ENCODE results near the gene MAX. TPM values are rescaled to one million over a fixed set of nuclear protein-coding genes. Genes with fewer than 3 reads are reported as not detected.
A peak's percentile ranks its signal among the peaks of the same experiment; 100 is the strongest.

Gene MAX, protein sequence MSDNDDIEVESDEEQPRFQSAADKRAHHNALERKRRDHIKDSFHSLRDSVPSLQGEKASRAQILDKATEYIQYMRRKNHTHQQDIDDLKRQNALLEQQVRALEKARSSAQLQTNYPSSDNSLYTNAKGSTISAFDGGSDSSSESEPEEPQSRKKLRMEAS
- polyA plus RNA-seq (2013, experiment 1 of 2): 85.2 TPM
- polyA plus RNA-seq (2013, experiment 2 of 2): 85.6 TPM

DNA sequence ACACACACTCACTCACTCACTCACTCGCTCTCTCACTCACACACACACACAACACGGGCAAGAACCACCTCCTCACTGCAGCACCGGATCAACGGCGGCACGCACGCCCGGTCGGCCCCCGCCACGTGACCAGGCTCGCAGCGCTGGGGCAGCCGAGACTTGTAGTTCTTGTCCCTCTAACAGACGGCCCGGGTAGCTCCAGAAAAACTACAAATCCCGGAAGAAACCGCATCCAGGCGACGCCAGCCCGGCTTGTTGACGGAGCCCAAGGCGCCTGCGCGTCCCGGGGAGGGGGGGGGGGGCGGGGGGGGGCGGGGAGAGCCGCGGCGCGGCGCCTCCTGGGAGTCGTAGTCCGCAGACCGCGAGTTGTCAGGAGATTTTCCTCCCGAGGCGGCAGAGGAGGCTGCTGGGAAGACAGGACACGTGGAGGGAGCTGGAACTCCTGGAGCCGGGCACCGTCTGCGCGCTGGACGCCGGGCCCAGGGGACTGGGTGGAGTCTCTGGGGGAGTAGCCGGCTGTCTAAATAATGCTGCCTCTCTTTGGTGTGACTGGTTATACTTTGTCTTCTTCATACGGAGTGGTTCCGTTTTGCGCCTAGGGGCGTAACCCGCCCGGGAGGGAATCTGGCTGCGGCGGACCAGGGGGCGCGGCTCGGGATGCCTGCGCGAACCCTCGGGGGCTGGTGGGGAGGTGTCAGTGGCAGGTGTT, at the start of gene MAX:
MAX (minus strand) TSS at position 77 of the 709 bp plus-strand sequence. CDS start 178 bp downstream, outside the sequence.
- no peaks in the 10 kb centered on the region for H3K9me3 ChIP-seq (ENCODE audit: control insufficient read depth, low read length)
- peak within 1 kb of the TSS; percentile 33 for H2AFZ ChIP-seq (ENCODE audit: low read depth, low read length)
- peak within 1 kb of the TSS; percentile 40 for H4K8ac ChIP-seq (ENCODE audit: low read length)
- peak within 1 kb of the TSS in 1 of 2 experiments; percentile 89 for H3K23ac ChIP-seq (ENCODE audit: low read length in 2 of 2)
- peak within 1 kb of the TSS; percentile 64 for H2BK120ac ChIP-seq (ENCODE audit: low read depth, low read length)
- peak; percentile 99 for DNase-seq
- peak within 1 kb of the TSS; percentile 14 for H2BK5ac ChIP-seq (ENCODE audit: low read depth, low read length, poor library complexity, severe bottlenecking)
- H3K36me3 ChIP-seq (ENCODE audit: control insufficient read depth in 1 of 2, insufficient read depth in 2 of 2, low read depth in 1 of 2, low read length in 2 of 2): peaks cover 0 to 14% of the 10 kb centered on the region in 2 experiments
- H3K9ac ChIP-seq (ENCODE audit: low read length): peak within 1 kb of the TSS; percentile 93
- H4K91ac ChIP-seq (ENCODE audit: low read length): no peak within 1 kb of the TSS
- H2BK15ac ChIP-seq (ENCODE audit: low read depth, poor library complexity, severe bottlenecking): peak within 1 kb of the TSS; percentile 44
- H3K4me3 ChIP-seq (ENCODE audit: insufficient read depth in 1 of 2, low read depth in 1 of 2, low read length in 2 of 2): peak within 1 kb of the TSS; percentile 87 to 90
- peak within 1 kb of the TSS in 1 of 2 experiments; percentile 82 for H3K4ac ChIP-seq (ENCODE audit: low read depth in 1 of 2, low read length in 2 of 2)
- peak within 1 kb of the TSS in 1 of 2 experiments; percentile 53 for H3K14ac ChIP-seq (ENCODE audit: low read length in 2 of 2)
- peaks cover 2% of the 10 kb centered on the region for H3K4me1 ChIP-seq (ENCODE audit: control insufficient read depth, insufficient read depth, low read depth, low read length)
- no peak within 1 kb of the TSS for H2AK5ac ChIP-seq (ENCODE audit: low read length, severe bottlenecking)
- peak within 1 kb of the TSS; percentile 90 for H3K4me2 ChIP-seq (ENCODE audit: low read length, poor library complexity, severe bottlenecking)
- H3K27ac ChIP-seq (ENCODE audit: low read length, poor library complexity, severe bottlenecking): peak within 1 kb of the TSS; percentile 64
- H3K27me3 ChIP-seq (ENCODE audit: control insufficient read depth in 1 of 2, insufficient read depth in 1 of 2, low read length in 2 of 2): no peaks in the 10 kb centered on the region
- no peak within 1 kb of the TSS for H2BK12ac ChIP-seq (ENCODE audit: low read length in 2 of 2)
- H3K79me1 ChIP-seq (replicated peaks; ENCODE audit: low read length, poor library complexity, severe bottlenecking): peaks cover 4% of the 10 kb centered on the region
- WGBS: under 1% methylated on average over 42 of the region's 61 CpGs
- peak within 1 kb of the TSS; percentile 64 to 87 for H3K18ac ChIP-seq (ENCODE audit: low read depth in 1 of 2, low read length in 2 of 2)

DNA sequence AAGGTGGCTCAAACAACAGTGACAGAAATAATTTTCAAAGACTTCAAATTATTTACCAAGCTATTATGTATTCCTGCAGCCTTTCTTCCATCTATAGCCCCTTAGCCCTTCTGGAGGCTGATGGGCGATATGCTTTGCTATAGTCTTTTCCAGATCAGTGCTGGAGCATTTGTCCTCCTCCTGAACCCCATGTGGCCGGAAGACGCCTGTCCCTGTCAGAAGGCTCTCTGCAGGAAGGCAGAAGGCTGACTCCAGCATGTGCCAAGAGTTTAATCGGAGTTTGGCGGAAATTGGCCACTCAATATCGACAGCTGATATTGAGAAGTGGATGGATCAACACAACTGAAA, 49.3 kb upstream of the MAX start:
- no peak overlapping the region for H3K4me2 ChIP-seq (ENCODE audit: low read length, poor library complexity, severe bottlenecking)
- H3K36me3 ChIP-seq (ENCODE audit: control insufficient read depth in 1 of 2, insufficient read depth in 2 of 2, low read depth in 1 of 2, low read length in 2 of 2): no peaks in the 10 kb centered on the region
- H3K23ac ChIP-seq (ENCODE audit: low read length in 2 of 2): no peak overlapping the region
- no peak overlapping the region for H4K91ac ChIP-seq (ENCODE audit: low read length)
- H2BK5ac ChIP-seq (ENCODE audit: low read depth, low read length, poor library complexity, severe bottlenecking): no peak overlapping the region
- no peaks in the 10 kb centered on the region for H3K79me1 ChIP-seq (replicated peaks; ENCODE audit: low read length, poor library complexity, severe bottlenecking)
- no peaks in the 10 kb centered on the region for H3K9me3 ChIP-seq (ENCODE audit: control insufficient read depth, low read length)
- WGBS: 91% methylated on average over 6 of the region's 6 CpGs
- H2BK120ac ChIP-seq (ENCODE audit: low read depth, low read length): no peak overlapping the region
- no peak overlapping the region for H3K9ac ChIP-seq (ENCODE audit: low read length)
- H2AK5ac ChIP-seq (ENCODE audit: low read length, severe bottlenecking): no peak overlapping the region
- no peak overlapping the region for H2AFZ ChIP-seq (ENCODE audit: low read depth, low read length)
- H2BK15ac ChIP-seq (ENCODE audit: low read depth, poor library complexity, severe bottlenecking): no peak overlapping the region
- peaks cover 3% of the 10 kb centered on the region for H3K4me1 ChIP-seq (ENCODE audit: control insufficient read depth, insufficient read depth, low read depth, low read length)
- H3K14ac ChIP-seq (ENCODE audit: low read length in 2 of 2): no peak overlapping the region
- no peak overlapping the region for H3K4ac ChIP-seq (ENCODE audit: low read depth in 1 of 2, low read length in 2 of 2)
- no peaks in the 10 kb centered on the region for H3K27me3 ChIP-seq (ENCODE audit: control insufficient read depth in 1 of 2, insufficient read depth in 1 of 2, low read length in 2 of 2)
- no peak for DNase-seq
- no peak overlapping the region for H3K27ac ChIP-seq (ENCODE audit: low read length, poor library complexity, severe bottlenecking)
- H3K18ac ChIP-seq (ENCODE audit: low read depth in 1 of 2, low read length in 2 of 2): no peak overlapping the region
- H4K8ac ChIP-seq (ENCODE audit: low read length): no peak overlapping the region
- H2BK12ac ChIP-seq (ENCODE audit: low read length in 2 of 2): no peak overlapping the region
- H3K4me3 ChIP-seq (ENCODE audit: insufficient read depth in 1 of 2, low read depth in 1 of 2, low read length in 2 of 2): no peak overlapping the region

DNA sequence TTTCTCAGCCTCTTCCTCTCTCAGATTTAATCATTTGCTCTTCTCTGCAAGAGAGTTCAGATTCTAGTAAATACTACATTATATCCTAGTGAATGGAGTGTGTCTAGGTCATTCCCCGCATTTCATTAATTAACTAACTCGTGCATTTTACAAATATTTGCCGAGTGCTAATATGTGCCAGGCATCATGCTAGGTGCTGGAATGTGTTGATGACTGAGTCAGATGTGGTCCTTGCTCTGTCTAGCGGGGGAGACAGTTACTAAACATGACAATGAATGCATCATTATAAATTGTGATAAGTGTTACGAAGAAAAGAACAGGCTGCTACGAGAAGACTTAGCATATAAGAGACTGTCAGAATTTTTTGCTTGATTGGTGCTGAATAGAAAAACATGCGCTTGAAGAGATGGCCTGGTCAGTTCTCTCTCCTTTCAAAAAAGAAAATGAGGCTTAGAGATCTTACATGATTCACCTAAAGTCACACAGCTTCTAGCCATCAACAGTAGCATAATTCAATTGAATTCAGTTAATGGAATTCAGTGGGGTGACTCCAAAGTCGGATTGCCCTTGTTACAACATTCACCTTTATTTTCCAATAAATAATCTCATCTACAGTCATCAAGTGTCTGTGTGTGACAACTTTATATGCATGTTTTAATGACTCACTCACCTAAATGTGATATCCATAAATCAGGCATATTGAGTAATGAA, 48.7 kb upstream of the MAX start:
- H2AFZ ChIP-seq (ENCODE audit: low read depth, low read length): no peak overlapping the region
- no peak overlapping the region for H4K8ac ChIP-seq (ENCODE audit: low read length)
- no peaks in the 10 kb centered on the region for H3K4me1 ChIP-seq (ENCODE audit: control insufficient read depth, insufficient read depth, low read depth, low read length)
- H3K9ac ChIP-seq (ENCODE audit: low read length): no peak overlapping the region
- no peak overlapping the region for H2BK120ac ChIP-seq (ENCODE audit: low read depth, low read length)
- no peak overlapping the region for H3K23ac ChIP-seq (ENCODE audit: low read length in 2 of 2)
- no peak overlapping the region for H2AK5ac ChIP-seq (ENCODE audit: low read length, severe bottlenecking)
- no peak overlapping the region for H2BK15ac ChIP-seq (ENCODE audit: low read depth, poor library complexity, severe bottlenecking)
- no peak overlapping the region for H2BK5ac ChIP-seq (ENCODE audit: low read depth, low read length, poor library complexity, severe bottlenecking)
- no peak overlapping the region for H3K4ac ChIP-seq (ENCODE audit: low read depth in 1 of 2, low read length in 2 of 2)
- no peak for DNase-seq
- H3K27ac ChIP-seq (ENCODE audit: low read length, poor library complexity, severe bottlenecking): no peak overlapping the region
- no peaks in the 10 kb centered on the region for H3K36me3 ChIP-seq (ENCODE audit: control insufficient read depth in 1 of 2, insufficient read depth in 2 of 2, low read depth in 1 of 2, low read length in 2 of 2)
- no peak overlapping the region for H2BK12ac ChIP-seq (ENCODE audit: low read length in 2 of 2)
- no peak overlapping the region for H4K91ac ChIP-seq (ENCODE audit: low read length)
- no peak overlapping the region for H3K14ac ChIP-seq (ENCODE audit: low read length in 2 of 2)
- 83% methylated on average over 7 of the region's 8 CpGs for WGBS
- no peaks in the 10 kb centered on the region for H3K79me1 ChIP-seq (replicated peaks; ENCODE audit: low read length, poor library complexity, severe bottlenecking)
- H3K4me3 ChIP-seq (ENCODE audit: insufficient read depth in 1 of 2, low read depth in 1 of 2, low read length in 2 of 2): no peak overlapping the region
- no peak overlapping the region for H3K18ac ChIP-seq (ENCODE audit: low read depth in 1 of 2, low read length in 2 of 2)
- peaks cover 0 to 2% of the 10 kb centered on the region in 2 experiments for H3K27me3 ChIP-seq (ENCODE audit: control insufficient read depth in 1 of 2, insufficient read depth in 1 of 2, low read length in 2 of 2)
- no peak overlapping the region for H3K4me2 ChIP-seq (ENCODE audit: low read length, poor library complexity, severe bottlenecking)
- no peaks in the 10 kb centered on the region for H3K9me3 ChIP-seq (ENCODE audit: control insufficient read depth, low read length)

DNA sequence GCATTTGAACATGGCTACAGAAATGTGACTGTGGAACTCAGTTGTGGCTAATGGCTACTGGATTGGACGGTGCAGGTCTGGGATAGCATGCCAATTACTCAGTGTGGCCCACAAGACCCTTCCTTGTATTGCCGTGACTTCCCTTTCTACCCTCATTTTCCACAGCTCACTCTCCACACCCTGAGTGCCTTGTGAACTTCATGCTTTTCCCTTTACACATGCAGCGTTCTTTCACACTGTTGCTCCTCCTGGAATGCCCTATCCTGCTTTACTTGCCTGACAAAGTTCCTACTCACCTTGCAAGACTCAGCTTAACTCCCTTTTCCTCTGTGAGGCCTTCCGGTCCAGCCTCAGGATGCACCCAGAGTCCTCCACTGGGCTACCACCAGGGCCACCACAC, 46.8 kb upstream of the MAX start:
- H3K79me1 ChIP-seq (replicated peaks; ENCODE audit: low read length, poor library complexity, severe bottlenecking): no peaks in the 10 kb centered on the region
- H3K27me3 ChIP-seq (ENCODE audit: control insufficient read depth in 1 of 2, insufficient read depth in 1 of 2, low read length in 2 of 2): peaks cover 0 to 19% of the 10 kb centered on the region in 2 experiments
- no peaks in the 10 kb centered on the region for H3K4me1 ChIP-seq (ENCODE audit: control insufficient read depth, insufficient read depth, low read depth, low read length)
- no peak overlapping the region for H3K4ac ChIP-seq (ENCODE audit: low read depth in 1 of 2, low read length in 2 of 2)
- H4K8ac ChIP-seq (ENCODE audit: low read length): no peak overlapping the region
- no peak overlapping the region for H3K14ac ChIP-seq (ENCODE audit: low read length in 2 of 2)
- no peak overlapping the region for H3K18ac ChIP-seq (ENCODE audit: low read depth in 1 of 2, low read length in 2 of 2)
- H2BK120ac ChIP-seq (ENCODE audit: low read depth, low read length): no peak overlapping the region
- no peak overlapping the region for H2AK5ac ChIP-seq (ENCODE audit: low read length, severe bottlenecking)
- no peak overlapping the region for H2BK15ac ChIP-seq (ENCODE audit: low read depth, poor library complexity, severe bottlenecking)
- 89% methylated on average over 4 of the region's 4 CpGs for WGBS
- H3K27ac ChIP-seq (ENCODE audit: low read length, poor library complexity, severe bottlenecking): no peak overlapping the region
- H2BK12ac ChIP-seq (ENCODE audit: low read length in 2 of 2): no peak overlapping the region
- DNase-seq: no peak
- H3K9me3 ChIP-seq (ENCODE audit: control insufficient read depth, low read length): no peaks in the 10 kb centered on the region
- no peak overlapping the region for H2AFZ ChIP-seq (ENCODE audit: low read depth, low read length)
- H4K91ac ChIP-seq (ENCODE audit: low read length): no peak overlapping the region
- H3K36me3 ChIP-seq (ENCODE audit: control insufficient read depth in 1 of 2, insufficient read depth in 2 of 2, low read depth in 1 of 2, low read length in 2 of 2): no peaks in the 10 kb centered on the region
- H2BK5ac ChIP-seq (ENCODE audit: low read depth, low read length, poor library complexity, severe bottlenecking): no peak overlapping the region
- H3K4me2 ChIP-seq (ENCODE audit: low read length, poor library complexity, severe bottlenecking): no peak overlapping the region
- no peak overlapping the region for H3K9ac ChIP-seq (ENCODE audit: low read length)
- no peak overlapping the region for H3K4me3 ChIP-seq (ENCODE audit: insufficient read depth in 1 of 2, low read depth in 1 of 2, low read length in 2 of 2)
- H3K23ac ChIP-seq (ENCODE audit: low read length in 2 of 2): no peak overlapping the region
